Measurements from ENCODE around the gene LRMDA.

DNA sequence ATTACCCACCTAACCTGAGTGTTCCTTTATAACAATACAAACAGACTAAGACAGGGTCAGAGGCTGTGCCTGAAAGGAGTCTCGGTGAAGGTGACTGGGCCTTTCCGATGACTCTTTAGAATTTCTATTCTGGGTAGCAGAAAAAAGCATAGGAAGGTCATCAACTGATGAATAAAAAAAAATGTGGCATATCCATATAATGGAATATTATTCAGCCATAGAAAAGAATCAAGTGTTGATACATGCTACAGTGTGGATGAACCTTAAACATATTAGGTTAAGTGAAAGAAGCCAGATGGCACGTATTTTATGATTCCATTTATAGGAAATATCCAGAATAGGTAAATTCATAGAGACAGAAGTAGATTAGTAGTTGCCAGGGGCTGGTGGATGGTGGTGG is 83.4 kb downstream of the LRMDA start:
- TF ChIP-seq POLR2A (IDR thresholded peaks at IDR 0.05): no peak
- TF ChIP-seq, protein P1, sequence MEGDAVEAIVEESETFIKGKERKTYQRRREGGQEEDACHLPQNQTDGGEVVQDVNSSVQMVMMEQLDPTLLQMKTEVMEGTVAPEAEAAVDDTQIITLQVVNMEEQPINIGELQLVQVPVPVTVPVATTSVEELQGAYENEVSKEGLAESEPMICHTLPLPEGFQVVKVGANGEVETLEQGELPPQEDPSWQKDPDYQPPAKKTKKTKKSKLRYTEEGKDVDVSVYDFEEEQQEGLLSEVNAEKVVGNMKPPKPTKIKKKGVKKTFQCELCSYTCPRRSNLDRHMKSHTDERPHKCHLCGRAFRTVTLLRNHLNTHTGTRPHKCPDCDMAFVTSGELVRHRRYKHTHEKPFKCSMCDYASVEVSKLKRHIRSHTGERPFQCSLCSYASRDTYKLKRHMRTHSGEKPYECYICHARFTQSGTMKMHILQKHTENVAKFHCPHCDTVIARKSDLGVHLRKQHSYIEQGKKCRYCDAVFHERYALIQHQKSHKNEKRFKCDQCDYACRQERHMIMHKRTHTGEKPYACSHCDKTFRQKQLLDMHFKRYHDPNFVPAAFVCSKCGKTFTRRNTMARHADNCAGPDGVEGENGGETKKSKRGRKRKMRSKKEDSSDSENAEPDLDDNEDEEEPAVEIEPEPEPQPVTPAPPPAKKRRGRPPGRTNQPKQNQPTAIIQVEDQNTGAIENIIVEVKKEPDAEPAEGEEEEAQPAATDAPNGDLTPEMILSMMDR (IDR thresholded peaks at IDR 0.05): no peak
- no peak for TF ChIP-seq EP300 (IDR thresholded peaks at IDR 0.05)

Measured in tibial nerve (tissue), 4 donors.